ENCODE measurements around the gene KIF3C.

KIF3C gene

DNA sequence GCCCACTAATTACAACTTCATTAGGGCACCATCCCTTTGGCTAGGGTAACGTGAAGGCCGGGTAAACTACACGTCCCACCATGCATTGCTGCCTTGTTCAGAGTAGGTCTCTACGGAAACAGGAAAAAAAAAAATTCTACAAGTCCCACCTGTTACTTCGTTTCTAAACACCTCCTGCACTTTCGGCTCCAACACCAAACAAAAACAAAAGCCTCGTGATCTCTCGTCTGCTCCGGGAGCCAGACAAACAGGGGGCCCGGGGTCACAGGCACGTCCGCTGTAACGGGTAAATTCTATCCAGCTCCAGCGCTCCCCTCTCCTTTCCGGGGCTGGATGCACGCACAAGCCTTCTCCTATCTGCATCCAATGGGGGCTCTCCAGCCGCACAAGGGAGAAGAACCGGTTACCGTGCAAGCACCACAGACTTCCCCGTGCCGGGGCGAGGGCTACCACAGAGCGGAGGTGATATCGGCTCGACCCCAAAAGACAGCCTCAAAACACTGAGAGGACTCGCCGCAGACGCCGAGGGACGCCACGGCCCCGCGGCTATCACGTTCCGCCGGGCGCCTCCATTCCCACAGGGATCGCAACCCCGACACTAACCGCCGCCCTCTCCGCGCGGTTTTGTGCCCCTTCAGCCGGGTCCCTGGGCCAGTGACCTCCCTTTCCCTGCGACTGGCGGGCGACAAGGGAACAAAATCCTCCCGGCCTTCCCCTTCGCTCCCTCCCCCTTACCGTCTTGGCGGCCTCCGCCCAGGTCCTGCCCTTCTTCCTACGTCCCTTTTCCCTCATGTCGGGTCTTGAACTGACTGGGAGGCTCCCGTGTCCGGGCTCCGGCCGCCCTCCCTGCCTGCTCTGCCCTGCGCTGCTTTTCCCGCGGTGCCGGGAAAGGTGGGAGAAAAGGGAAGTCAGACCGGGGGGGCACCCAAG lies 104.6 kb downstream of the KIF3C start:
- no peak for DNase-seq (ENCODE audit: low read depth)

Measured in GM04504 (cell line).